ENCODE data around the gene GDPGP1.

DNA sequence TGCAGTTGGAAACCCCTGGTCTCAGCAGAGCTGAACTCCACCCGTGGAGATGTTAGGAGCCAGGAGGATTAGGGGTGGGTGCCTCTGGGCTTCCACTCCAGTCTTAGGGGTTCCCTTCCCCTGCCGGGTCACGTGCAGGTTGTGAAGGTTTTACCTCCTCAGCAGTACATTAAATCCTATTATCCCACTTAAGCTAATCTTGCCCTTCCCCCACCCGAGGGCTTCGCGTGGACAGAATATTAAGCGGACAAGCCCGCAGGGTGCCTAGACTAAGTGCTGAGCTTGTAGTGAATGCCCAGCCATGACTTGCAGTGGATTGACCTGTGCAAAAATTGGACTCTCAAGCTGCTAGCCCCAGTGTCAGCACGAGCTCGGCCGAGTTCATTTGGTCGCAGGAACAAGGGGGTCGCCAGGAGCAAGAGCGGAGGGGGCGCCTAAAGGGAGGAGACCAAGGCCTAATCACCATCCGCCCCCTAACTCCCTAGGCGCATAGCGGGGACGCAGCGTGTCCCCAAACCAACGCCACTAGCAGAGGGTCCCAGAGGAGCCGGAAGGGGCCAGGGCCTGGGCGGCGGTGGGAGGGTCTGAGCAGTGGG is 33.4 kb upstream of the GDPGP1 start:
- TF ChIP-seq CTCF (IDR thresholded peaks at IDR 0.05) (no peak), POLR2A (IDR thresholded peaks at IDR 0.05) (no peak)
